RWPE2 (cell line): ENCODE results near the gene ASTN2.

Source experiments
- ATAC-seq: fragments of 200-7000 bp; cut with Tn5 transposase; 3 replicates; pipeline ENCODE4 v1.9.1; 2021; ENCODE audit warnings: low read depth
- DNase-seq: peaks from one replicate; pipeline ENCODE4 v3.0.0-alpha.2; 2020; ENCODE audit warnings: low spot score
- H3K27ac ChIP-seq: fragments of 450-650 bp; 2 replicates; pipeline ENCODE4 v1.5.1; 2017; ENCODE audit warnings: mild to moderate bottlenecking; ENCODE audit not compliant: poor library complexity, severe bottlenecking
- H3K27me3 ChIP-seq: fragments of 250-450 bp; sonication (Bioruptor Pico); 2 replicates; pipeline ENCODE4 v1.5.1; 2021; ENCODE audit warnings: mild to moderate bottlenecking, moderate library complexity; ENCODE audit not compliant: insufficient read depth, poor library complexity, severe bottlenecking
- H3K36me3 ChIP-seq: fragments of 250-450 bp; sonication (Bioruptor Pico); 2 replicates; pipeline ENCODE4 v1.5.1; 2020; ENCODE audit warnings: low read depth, mild to moderate bottlenecking, moderate library complexity
- H3K4me1 ChIP-seq: fragments of 250-450 bp; sonication (Bioruptor Pico); 2 replicates; pipeline ENCODE4 v1.5.1; 2021; ENCODE audit warnings: mild to moderate bottlenecking, moderate library complexity; ENCODE audit not compliant: insufficient read depth, poor library complexity, severe bottlenecking
- H3K4me3 ChIP-seq: fragments of 250-450 bp; sonication (Bioruptor Pico); 2 replicates; pipeline ENCODE4 v1.5.1; 2021; ENCODE audit warnings: mild to moderate bottlenecking, moderate library complexity; ENCODE audit not compliant: severe bottlenecking
- H3K9me3 ChIP-seq: fragments of 250-450 bp; sonication (Bioruptor Pico); 2 replicates; pipeline ENCODE4 v1.5.1; 2021; ENCODE audit warnings: mild to moderate bottlenecking, moderate library complexity; ENCODE audit not compliant: severe bottlenecking
- TF ChIP-seq, protein P1 (sequence below): fragments of 450-650 bp; IDR thresholded peaks from one replicate; pipeline ENCODE4 v1.5.1; 2017; ENCODE audit warnings: mild to moderate bottlenecking, moderate library complexity; ENCODE audit not compliant: poor library complexity, severe bottlenecking

The ASTN2 gene

GRCh38 chr9:116819116-116819515 is 595.7 kb downstream of the ASTN2 start:
- no peak for ATAC-seq
- no peak for DNase-seq
- Histone ChIP-seq H3K27ac (no peak overlapping the region), H3K4me1 (no peaks in the 10 kb centered on the region), H3K4me3 (no peak overlapping the region), H3K27me3 (no peaks in the 10 kb centered on the region), H3K36me3 (no peaks in the 10 kb centered on the region), H3K9me3 (no peaks in the 10 kb centered on the region)
- TF ChIP-seq, protein P1, sequence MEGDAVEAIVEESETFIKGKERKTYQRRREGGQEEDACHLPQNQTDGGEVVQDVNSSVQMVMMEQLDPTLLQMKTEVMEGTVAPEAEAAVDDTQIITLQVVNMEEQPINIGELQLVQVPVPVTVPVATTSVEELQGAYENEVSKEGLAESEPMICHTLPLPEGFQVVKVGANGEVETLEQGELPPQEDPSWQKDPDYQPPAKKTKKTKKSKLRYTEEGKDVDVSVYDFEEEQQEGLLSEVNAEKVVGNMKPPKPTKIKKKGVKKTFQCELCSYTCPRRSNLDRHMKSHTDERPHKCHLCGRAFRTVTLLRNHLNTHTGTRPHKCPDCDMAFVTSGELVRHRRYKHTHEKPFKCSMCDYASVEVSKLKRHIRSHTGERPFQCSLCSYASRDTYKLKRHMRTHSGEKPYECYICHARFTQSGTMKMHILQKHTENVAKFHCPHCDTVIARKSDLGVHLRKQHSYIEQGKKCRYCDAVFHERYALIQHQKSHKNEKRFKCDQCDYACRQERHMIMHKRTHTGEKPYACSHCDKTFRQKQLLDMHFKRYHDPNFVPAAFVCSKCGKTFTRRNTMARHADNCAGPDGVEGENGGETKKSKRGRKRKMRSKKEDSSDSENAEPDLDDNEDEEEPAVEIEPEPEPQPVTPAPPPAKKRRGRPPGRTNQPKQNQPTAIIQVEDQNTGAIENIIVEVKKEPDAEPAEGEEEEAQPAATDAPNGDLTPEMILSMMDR = no peak

- H3K36me3 ChIP-seq = no peaks in the 10 kb centered on the region
- TF ChIP-seq, protein P1 = no peak
- H3K9me3 ChIP-seq = no peaks in the 10 kb centered on the region
- no peak for ATAC-seq
- no peak overlapping the region for H3K4me3 ChIP-seq
- no peak overlapping the region for H3K27ac ChIP-seq
- no peaks in the 10 kb centered on the region for H3K27me3 ChIP-seq
- DNase-seq = no peak
- peaks cover 3% of the 10 kb centered on the region for H3K4me1 ChIP-seq
These were observed 597.1 kb downstream of the ASTN2 start for GRCh38 chr9:116817762-116818161.

- Histone ChIP-seq H3K4me1 (peaks cover 10% of the 10 kb centered on the region), H3K36me3 (no peaks in the 10 kb centered on the region), H3K27ac (no peak overlapping the region), H3K9me3 (no peaks in the 10 kb centered on the region), H3K4me3 (no peak overlapping the region), H3K27me3 (no peaks in the 10 kb centered on the region)
- TF ChIP-seq, protein P1 = no peak
- ATAC-seq (peak; percentile 58; the same call in 2 of the 3 replicates), DNase-seq (no peak)
These were observed 598.4 kb downstream of the ASTN2 start for GRCh38 chr9:116816484-116816883.

DNA sequence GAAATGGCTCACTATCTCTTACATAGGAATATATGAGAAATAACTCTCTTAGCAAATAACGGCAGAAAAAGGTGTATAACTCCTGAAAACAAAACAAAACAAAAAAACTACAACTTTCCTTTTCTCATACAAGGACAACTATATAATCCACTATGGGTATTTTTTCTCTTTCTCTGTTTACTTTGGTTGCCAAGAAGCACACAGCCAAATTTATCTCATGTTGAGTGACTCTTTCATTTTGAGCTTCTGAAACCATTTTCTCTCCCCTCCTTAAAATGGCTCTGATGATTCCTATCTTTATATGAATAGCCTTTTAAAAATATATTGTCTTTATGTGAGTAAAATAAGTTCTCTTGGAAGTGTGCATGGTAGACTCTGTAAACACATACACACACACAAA is 599.0 kb downstream of the ASTN2 start:
- TF ChIP-seq, protein P1 = no peak
- Histone ChIP-seq H3K36me3 (no peaks in the 10 kb centered on the region), H3K4me3 (no peak overlapping the region), H3K4me1 (peaks cover 10% of the 10 kb centered on the region), H3K27me3 (no peaks in the 10 kb centered on the region), H3K9me3 (no peaks in the 10 kb centered on the region), H3K27ac (no peak overlapping the region)
- ATAC-seq (no peak), DNase-seq (no peak)

- DNase-seq (no peak), ATAC-seq (no peak)
- no peaks in the 10 kb centered on the region for H3K27me3 ChIP-seq
- peak overlapping the region; percentile 21 for H3K27ac ChIP-seq
- no peaks in the 10 kb centered on the region for H3K9me3 ChIP-seq
- H3K4me3 ChIP-seq = no peak overlapping the region
- TF ChIP-seq, protein P1 = no peak
- H3K36me3 ChIP-seq = no peaks in the 10 kb centered on the region
- H3K4me1 ChIP-seq = peaks cover 21% of the 10 kb centered on the region
These were observed 601.9 kb downstream of the ASTN2 start for GRCh38 chr9:116813031-116813300.
